Ureter (tissue), 1 donor: ENCODE data around the gene CBX2. TPM values are rescaled to one million over a fixed set of nuclear protein-coding genes. Genes with fewer than 3 reads are reported as not detected.

Experiments used
- DNase-seq: peaks from one replicate; pipeline ENCODE4 v3.0.0-alpha.2; 2020; ENCODE audit warnings: low spot score
- total RNA-seq: library from RNA; stranded (reverse); gene quantifications from one replicate; pipeline ENCODE4 v1.2.4, GENCODE V29; 2023
- donor health status: DM: yes; HTN: yes; CAD: no.

The CBX2 gene
- total RNA-seq, 1 donor from 2014 or later: 3.8 TPM

DNA sequence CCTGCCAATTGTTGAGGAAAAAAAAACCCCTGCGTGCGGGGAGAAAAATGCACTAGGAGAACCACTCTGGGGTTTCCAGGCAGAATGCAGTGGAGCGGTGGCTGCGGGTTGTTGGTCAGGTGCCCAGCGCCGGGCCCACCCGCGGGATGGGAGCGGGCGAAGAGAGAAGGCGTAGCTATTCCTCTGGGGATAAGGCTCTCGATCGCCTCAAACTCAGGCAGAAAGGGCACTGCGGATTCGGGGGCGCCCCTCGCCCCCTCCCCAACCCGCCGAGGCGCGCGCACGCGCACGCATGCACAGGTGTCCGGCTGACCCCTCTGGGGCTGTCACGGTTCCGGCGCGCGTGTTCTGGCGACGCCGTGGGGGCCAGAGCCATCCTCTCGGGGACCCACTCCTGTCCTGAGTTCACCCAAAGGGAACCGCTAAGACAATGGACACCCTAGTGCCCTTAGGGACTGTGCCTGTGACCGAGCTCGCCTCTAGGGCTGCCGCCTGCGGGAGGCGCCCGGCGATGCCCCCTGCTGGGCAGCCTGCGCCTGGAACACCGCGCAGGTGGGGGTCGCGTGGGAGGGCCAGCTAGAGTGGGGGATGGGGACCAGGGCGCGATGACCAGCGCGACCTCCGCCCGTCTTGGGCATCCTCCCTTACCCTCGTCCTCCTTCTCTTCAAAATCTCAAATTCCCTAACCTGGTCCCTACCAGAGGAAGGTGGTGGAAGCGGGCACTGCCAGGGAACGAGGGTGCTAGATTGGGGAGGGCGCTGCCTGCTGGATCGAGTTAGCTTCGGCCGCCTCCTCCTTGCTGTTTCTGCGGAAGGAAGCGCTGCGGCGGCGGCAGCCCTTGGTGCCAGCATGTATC is 33.3 kb downstream of the CBX2 start:
- no peak for DNase-seq

DNA sequence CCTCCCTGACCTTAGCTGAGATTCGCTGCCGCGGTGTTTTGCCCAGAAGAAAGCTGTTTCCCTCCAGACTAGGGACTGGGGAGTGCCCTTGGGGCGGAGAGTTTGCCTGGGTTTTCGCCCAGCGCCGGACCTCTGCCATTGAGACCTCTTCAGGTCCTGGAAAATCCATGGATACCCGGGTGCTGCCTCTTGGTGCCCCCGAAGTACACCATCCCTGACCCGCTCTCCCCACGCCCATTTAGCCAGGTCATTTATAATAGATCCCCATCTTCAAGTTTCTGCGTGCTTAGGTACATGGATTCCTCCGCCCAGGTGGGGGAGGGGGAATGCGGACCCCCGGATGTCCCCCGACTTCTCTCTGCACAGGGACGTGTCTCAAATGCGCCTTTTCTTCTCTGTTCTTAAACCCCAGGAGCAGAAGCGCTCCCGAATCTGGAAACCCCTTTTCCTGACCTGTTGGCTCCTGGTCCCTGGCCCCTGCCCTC is 34.0 kb downstream of the CBX2 start:
- DNase-seq: no peak

DNA sequence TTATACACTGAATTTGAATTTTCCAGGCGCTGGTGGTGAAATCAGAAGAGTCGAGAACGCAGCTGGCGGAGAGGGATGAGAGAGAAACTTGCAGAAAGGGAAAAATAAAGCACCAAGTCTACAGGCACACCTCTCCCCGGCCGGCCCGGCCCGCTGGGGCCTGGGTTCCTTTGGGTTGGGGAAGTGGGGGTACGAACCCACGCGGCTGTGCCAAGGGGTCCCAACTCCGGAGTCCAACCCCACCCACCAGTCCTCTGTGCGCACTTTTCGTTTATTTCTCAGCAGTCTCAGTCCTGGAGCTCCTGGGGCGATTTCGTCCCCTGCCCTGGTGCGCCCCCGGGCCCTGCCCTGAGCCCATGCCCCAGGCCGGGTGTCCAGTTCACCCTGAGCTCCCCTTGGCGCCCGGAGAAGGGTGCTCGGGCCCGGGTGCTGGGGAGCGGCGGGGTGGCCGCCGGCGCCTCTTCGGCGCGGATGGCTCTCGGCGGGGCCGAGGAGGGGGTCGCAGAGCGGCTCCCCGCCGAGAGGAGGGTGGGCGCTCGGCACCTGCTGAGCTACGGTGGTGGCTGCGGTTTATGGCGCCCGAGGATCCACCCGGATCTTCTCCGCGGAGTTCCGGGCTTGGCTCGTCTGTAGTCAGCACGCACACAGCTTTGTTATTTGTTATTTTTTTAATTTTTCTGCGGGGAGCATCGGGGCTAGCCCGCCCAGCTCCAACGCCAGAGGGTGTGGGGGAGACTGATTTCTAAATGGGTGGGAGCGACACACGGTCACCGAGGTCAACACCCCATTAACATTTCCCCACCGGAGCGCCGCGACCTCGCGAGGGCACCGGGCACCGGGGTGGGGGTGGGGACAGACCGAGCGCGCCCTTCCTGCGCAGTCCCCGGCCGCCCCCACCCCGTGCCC is 34.7 kb downstream of the CBX2 start:
- no peak for DNase-seq

- no peak for DNase-seq
Observed at GRCh38 chr17:79813297-79814126, 35.6 kb downstream of the CBX2 start.

DNA sequence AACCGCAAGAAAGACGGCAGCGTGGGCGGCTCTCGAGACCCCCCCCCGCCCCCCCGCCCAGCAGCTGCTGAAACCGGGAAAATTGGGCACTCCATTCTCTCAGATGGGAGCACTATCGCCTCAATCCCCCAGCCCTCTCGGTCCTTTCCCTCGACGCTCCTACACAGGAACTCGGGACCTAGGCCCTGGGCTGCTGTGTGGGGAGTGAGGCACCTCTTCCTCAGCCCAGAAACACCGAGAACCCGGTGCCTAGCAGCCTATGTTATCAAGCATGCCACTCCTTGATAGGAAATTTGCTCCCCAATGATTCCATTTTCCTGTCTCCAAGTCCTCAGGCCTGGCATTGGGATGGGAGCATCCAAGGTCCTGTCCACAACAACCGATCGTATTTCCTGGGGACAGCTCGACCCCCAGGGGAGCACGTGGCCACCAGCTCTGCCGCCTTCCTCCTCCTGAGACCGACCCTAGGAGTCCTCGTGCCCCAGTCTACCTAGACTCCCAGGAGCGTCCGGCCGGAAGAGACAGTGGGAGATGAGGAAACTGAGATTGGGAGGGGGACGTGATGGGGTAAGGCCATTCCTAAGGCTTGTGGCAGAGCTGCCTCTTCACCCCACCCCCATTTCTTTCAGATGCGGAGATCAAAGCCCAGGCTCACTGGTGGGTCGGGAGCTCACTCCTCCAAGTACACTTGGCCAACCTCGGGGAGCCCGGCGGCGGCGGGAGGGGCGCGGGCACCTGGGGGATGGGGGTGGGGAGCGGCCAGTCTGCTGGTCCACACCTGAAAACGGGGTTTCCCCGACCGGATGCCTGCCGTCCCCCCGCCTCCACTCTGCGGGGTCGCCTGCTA is 36.4 kb downstream of the CBX2 start:
- DNase-seq: no peak

- DNase-seq: no peak
Observed at GRCh38 chr17:79814974-79815835, 37.3 kb downstream of the CBX2 start.

GRCh38 chr17:79815836-79816461 is 38.0 kb downstream of the CBX2 start:
- no peak for DNase-seq

DNA sequence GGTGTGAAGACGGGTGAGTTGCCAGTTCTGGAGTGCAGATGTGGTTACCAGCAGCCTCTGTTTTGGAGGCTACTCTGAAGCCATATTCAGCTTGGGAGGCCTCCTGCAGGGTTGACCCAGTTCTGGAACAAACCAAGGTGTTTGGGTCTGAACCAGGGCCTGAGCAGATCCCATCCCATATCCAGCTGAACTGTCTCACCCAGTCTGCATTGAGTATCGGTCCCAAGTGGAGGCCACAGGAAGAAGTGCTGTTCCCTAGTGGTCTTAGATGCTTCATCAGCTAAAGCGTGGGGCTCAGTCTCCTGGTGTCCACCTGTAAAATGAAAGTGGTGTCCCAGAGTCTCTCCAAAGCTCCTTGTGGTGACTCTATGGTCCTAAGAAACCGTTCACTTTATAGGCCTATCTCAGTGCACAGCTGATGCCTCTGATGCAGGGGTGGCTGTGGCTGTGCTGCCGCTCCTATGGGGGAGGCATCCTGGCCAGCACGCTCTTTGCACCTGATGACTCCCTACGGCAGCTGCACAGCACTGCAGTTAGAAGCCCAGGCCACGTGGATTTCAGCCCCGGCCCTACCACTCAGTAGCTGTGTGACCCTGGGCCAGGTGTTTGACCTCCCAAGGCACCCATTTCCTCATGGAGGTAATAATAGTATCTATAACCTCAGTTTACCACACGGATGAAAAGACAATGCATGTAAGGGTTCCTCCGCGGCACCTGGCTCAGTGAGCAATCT is 40.2 kb downstream of the CBX2 start:
- DNase-seq: no peak

DNA sequence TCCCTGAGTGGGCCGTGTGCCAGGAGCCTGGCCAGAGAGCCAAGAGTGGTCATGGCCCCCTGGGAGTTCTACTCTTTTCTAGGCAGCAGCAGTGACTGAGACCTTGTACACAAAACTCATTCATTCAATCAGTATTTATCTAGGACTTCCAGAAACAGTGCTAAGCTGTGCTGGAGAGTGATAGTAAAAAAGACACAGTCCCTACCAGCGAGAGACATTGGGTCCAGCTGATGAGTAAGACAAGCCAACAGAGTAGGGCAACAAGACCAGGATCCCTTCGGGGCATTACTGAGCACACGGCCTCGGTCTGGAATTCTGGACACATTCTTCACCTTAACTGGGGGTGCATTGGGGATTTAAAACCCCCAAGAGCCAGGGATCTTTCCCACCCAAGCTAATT is 41.1 kb downstream of the CBX2 start:
- DNase-seq: no peak

DNA sequence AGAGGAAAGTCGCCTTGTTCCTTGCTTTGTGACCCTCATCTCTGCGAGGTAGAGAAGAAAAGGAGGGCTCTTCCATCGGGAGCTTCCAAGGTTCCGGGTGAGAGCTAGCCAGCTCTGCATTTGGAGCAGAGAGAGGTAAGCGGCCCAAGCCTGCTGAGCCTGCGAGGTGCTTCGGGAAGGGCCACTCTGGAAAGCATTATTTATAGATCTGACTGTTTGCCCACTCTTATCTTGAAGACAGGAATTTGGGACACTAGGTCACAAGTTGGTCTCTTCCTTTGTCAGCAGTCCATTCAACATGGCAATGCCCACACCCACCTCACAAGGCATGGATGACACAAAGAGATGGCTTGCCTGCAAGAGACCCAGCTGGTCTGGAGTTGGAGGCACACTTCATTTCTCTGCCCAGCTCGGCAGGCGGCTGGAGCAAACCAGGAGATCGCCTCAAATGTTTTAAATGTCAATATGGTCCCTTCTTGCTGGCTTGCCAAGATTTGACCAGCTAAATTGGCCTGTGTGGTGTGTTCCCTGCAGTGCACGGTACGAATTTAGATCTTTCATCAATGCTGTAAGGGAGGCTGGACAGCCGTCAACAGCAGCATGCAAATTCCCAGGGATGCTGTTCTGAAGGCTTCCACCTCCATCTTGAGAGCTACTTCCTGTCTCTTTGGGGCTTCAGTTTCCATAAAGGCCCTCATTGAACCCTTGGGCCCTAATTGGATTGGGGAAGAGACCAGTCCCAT is 41.8 kb downstream of the CBX2 start:
- DNase-seq: no peak

DNA sequence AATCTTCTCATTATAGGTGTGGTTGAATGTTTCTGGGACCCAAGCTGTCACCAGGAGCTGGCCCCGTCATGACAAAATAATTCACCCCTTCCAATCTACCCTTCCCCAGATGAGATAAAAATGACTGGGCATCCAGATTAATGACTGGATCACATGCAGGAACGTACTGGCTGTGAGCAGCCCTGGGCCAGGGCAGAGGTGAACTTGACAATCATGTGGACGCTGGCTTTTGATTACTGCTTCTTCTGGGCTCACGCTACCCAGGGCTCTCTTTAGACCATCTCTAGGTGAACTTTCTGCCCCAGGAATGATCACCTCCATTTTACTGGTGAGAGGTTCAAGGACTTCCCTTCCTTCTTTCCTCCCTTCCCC is 43.0 kb downstream of the CBX2 start:
- DNase-seq: no peak

DNA sequence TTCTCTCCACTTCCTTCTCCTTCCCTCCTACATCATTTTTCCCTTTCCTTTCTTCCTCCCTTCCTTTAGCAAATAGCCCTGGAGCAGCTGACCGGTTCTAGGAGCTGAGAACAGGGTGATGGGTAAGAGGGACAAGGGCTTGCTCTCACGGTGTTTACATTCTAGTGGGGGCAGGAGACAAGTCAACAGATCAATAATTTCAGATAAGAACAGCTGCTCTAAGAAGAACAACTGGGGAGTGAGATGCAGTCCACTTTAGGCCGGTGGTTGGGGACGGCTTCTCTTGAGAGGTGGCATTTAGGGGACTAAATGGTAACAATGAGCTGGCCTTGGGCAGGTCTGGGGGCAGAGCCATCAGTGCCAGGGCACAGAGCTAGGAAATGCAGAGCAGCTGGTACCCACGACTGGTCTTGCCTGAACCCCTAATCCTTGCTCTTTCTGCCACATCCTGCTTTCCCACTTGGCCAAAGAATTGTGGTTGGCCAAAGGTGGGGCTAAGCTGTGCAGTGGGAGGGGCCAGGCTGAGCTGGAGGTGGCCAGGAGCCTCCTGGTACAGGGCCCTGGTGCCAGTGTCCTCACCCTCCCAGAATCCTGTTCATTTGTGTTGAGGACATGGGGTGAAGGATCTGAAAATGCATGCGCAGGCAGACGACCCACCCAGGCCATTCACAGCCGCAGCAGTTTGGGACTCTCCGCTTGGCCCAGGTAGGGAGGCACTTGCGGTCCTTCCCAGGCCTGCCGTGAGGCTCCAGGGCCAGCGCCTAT is 43.6 kb downstream of the CBX2 start:
- no peak for DNase-seq

DNA sequence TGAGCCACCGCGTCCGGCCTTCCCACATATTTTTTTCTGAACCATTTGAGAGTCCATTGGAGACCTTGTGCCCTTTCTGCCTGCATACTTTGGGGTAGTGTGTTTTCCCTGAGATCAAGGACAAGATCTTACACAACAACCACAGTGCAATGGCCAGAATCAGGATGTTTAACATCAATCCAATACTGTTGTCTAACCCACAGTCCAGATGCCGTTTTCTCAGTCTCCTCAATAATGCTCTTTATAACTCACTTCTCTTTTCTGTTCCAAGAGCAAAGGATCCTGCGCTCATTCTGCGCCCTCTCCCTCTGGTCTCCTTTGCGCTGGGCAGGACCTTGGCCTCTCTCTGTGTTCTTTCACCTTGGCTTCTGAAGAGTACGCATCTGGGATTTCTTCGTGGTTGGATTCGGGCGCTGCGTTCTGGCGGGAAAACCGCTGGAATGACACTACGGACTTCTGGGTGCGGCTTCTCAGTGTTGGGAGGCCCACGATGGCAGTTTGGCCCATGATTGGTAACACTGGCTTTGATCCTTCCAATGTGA is 44.7 kb downstream of the CBX2 start:
- no peak for DNase-seq

DNA sequence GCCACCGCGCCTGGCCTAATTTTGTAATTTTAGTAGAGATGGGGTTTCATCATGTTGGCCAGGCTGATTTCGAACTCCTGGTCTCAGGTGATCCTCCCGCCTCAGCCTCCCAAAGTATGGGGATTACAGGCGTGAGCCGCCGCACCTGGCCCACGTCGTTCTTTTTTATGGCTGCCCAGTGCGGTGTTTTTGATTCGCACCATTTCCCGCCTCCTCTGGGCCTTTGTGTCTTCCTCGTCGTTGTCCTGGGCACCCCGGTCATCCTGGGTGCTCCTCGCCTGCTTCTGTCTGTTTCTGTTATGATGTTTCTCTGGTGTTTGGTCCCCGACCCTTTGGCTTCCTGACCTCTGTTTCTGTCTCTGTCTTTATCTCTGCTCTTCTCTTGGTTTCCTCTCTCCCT is 46.3 kb downstream of the CBX2 start:
- no peak for DNase-seq

- DNase-seq: no peak
Observed at GRCh38 chr17:79824893-79825579, 47.1 kb downstream of the CBX2 start.

DNA sequence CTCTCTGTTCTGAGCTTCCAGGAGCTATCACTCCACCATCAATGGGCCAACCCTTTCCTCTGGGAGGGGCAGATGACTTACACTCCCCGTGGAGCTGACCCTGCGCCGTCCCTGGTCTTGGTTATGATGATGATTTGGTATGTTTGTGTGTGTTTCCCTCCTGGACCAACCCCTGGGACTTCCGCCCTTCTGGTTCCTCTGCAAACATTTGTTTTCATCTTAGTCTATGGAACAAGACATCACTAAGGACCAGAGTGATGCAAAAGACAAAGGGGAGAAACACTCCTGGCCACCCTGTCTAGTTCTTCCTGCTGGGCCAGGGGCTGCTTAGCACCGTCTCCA is 47.6 kb downstream of the CBX2 start:
- DNase-seq: no peak
